Stimulated activated CD4-positive, alpha-beta T cell treated with anti-CD3 and anti-CD28 coated beads, Interleukin-12 subunit alpha, Interleukin-12 subunit beta, amount 100 ng/mL, for 4 hours (primary cell): Measurements from ENCODE around the gene EXOC3L1.

Source experiments
- DNase-seq: peaks from one replicate; pipeline ENCODE4 v3.0.0-alpha.2; 2020

Gene EXOC3L1

DNA sequence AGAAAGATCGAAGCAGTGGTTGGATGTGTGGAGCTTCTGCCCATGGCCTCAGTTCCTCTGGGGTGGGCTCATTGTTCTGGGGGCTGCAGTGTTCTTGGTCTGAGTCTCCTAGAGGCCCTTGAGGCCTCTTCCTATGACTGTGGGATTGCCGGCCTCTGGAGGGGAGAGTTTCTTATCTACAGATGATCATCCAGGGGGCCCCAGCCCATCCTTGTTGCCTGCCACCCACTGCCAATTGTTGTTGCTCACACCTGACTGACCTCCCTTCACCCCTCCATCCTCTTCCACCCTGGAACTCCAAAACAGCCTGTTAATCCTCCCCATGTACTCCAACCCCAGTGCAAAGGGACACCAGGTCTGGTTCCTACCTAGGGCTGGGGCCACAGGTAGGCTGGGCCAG lies 45.0 kb downstream of the EXOC3L1 start:
- DNase-seq: no peak

DNA sequence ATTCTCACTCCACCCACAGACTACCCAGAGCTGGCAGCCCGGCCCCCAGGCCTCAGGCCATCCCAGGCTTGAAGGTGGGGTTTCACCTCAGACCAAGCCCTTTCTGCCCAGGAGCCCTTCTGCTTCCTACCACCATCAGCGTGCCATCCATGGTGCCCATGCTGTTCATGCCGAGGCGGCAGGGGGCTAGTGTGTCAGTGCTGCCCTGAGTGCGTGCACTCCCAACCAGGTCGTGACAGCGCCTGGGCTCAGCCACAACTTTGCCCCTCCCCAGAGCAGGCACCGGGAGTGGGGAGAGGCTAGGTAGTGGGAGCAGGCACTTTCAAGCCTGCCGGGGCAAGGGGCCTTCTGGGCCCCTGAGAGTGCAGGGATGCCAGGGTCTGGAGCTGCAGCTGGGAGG lies 47.6 kb downstream of the EXOC3L1 start:
- no peak for DNase-seq

DNA sequence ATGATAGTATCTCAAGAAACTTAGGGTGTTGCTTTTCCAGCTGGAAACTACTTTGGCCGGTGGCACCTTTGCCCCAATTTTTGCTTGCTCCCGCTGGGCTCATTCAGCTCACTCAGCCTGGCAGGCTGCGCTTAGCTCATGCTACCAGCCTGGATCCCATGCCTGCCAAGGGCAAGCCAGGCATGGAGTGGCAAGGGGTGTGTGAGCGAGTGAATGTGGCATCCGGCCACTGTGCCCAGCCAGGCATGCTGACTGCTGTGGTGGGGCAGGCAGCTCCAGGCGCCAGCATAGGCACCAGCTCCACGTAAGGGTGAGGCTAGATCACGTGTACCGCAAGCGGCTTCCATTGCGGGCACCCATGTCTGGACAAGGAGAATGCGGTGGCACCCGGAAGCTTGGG lies 48.5 kb downstream of the EXOC3L1 start:
- no peak for DNase-seq

DNA sequence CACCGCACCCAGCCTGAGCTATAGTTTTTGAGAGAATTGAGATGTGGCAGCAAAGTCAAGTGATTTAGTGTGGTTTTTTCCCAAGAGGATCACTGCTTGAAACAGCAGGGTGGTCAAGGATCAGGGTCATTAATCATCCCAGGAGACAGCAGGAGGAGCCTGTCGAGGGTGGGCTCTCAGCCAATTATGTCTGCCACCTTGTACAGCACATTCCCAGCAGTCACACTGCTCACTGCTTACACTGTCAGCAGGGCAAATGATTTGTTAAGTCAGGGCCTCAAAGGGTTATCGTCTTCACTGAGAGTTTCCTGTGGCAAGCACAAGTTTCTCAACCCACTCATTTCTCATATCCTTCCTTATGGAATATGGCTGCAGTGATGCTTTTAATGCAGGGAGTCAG lies 52.3 kb downstream of the EXOC3L1 start:
- DNase-seq: no peak
